GM23338 (cell line): ENCODE measurements around the gene PLPP2. TPM values are rescaled to one million over a fixed set of nuclear protein-coding genes. Genes with fewer than 3 reads are reported as not detected.

Source experiments
- ATAC-seq: fragments of 200-7000 bp; cut with Tn5 transposase; 3 replicates; pipeline ENCODE4 v1.9.1; 2020
- DNase-seq: peaks from one replicate; pipeline ENCODE4 v3.0.0-alpha.2; 2015; ENCODE audit warnings: low spot score
- H2AFZ ChIP-seq: fragments of 200-600 bp; sonication (generic); 2 replicates; pipeline ENCODE4 v1.8.0; 2016; ENCODE audit warnings: antibody characterized with exemption, mild to moderate bottlenecking, moderate library complexity
- H3F3A ChIP-seq: fragments of 200-600 bp; sonication (generic); replicated peaks from 2 replicates; pipeline ENCODE4 v1.8.0; 2017; ENCODE audit warnings: antibody characterized with exemption, mixed run types, low read depth
- H3K27ac ChIP-seq: fragments of 200-600 bp; sonication (generic); 2 replicates; pipeline ENCODE4 v1.6.1; 2016; ENCODE audit warnings: low read depth
- H3K27me3 ChIP-seq: fragments of 200-600 bp; sonication (generic); 2 replicates; pipeline ENCODE4 v1.8.0; 2016; ENCODE audit warnings: mild to moderate bottlenecking, mixed run types, moderate library complexity; ENCODE audit not compliant: insufficient read depth
- H3K36me3 ChIP-seq: fragments of 200-600 bp; sonication (generic); 2 replicates; pipeline ENCODE4 v1.8.0; 2016; ENCODE audit warnings: mild to moderate bottlenecking; ENCODE audit not compliant: insufficient read depth
- H3K4me1 ChIP-seq: fragments of 200-600 bp; sonication (generic); 2 replicates; pipeline ENCODE4 v1.8.0; 2016; ENCODE audit warnings: mild to moderate bottlenecking, moderate library complexity; ENCODE audit not compliant: insufficient read depth
- H3K4me2 ChIP-seq: fragments of 200-600 bp; sonication (generic); 2 replicates; pipeline ENCODE4 v1.7.1; 2017; ENCODE audit warnings: mixed run types
- H3K4me3 ChIP-seq: fragments of 200-600 bp; sonication (generic); 2 replicates; pipeline ENCODE4 v1.6.1; 2016; ENCODE audit warnings: mixed run types
- H3K79me2 ChIP-seq: fragments of 200-600 bp; sonication (generic); replicated peaks from 2 replicates; pipeline ENCODE4 v1.8.0; 2017; ENCODE audit warnings: mild to moderate bottlenecking; ENCODE audit not compliant: insufficient read depth
- H3K9me2 ChIP-seq: fragments of 200-600 bp; sonication (generic); 2 replicates; pipeline ENCODE4 v1.8.0; 2017; ENCODE audit not compliant: insufficient read depth
- H4K20me1 ChIP-seq: fragments of 200-600 bp; sonication (generic); replicated peaks from 2 replicates; pipeline ENCODE4 v1.8.0; 2017; ENCODE audit warnings: mild to moderate bottlenecking; ENCODE audit not compliant: insufficient read depth
- H3K27ac Mint-ChIP-seq: 2 replicates; pipeline ENCODE4 v1.8.0; 2020; ENCODE audit warnings: inconsistent platforms, mild to moderate bottlenecking, moderate library complexity, mixed read lengths
- H3K27me3 Mint-ChIP-seq: 3 replicates; pipeline ENCODE4 v1.8.0; 2022; ENCODE audit warnings: low read depth, mild to moderate bottlenecking, moderate library complexity, mixed read lengths, inconsistent platforms; ENCODE audit not compliant: insufficient read depth, poor library complexity
- H3K36me3 Mint-ChIP-seq: 3 replicates; pipeline ENCODE4 v1.8.0; 2021; ENCODE audit warnings: low read depth, mild to moderate bottlenecking, inconsistent platforms, moderate library complexity, mixed read lengths
- H3K4me1 Mint-ChIP-seq: 3 replicates; pipeline ENCODE4 v1.8.0; 2020; ENCODE audit warnings: mild to moderate bottlenecking, inconsistent platforms, mixed read lengths
- H3K4me3 Mint-ChIP-seq: 3 replicates; pipeline ENCODE4 v1.8.0; 2021; ENCODE audit warnings: moderate library complexity, mild to moderate bottlenecking, inconsistent platforms, mixed read lengths
- H3K9me3 Mint-ChIP-seq: 3 replicates; pipeline ENCODE4 v1.8.0; 2020; ENCODE audit warnings: moderate library complexity, mild to moderate bottlenecking, inconsistent platforms, mixed read lengths
- CREB1 ChIP-seq: fragments of 250-450 bp; sonication (Bioruptor Pico); IDR thresholded peaks from 2 replicates; pipeline ENCODE4 v1.5.0; 2020; ENCODE audit warnings: low read depth, mild to moderate bottlenecking, moderate library complexity
- EZH2 ChIP-seq: fragments of 200-600 bp; sonication (generic); IDR thresholded peaks from one replicate; pipeline ENCODE4 v1.8.0; 2017; ENCODE audit warnings: antibody characterized with exemption, mild to moderate bottlenecking, low read depth; ENCODE audit not compliant: unreplicated experiment
- EZH2phosphoT487 ChIP-seq: fragments of 200-600 bp; sonication (generic); IDR thresholded peaks from one replicate; pipeline ENCODE4 v1.8.1; 2018; ENCODE audit warnings: antibody characterized with exemption; ENCODE audit not compliant: unreplicated experiment
- JUNB ChIP-seq: IDR thresholded peaks from one replicate; pipeline ENCODE4 v1.6.1; 2016; ENCODE audit warnings: antibody characterized with exemption; ENCODE audit not compliant: unreplicated experiment
- NANOG ChIP-seq: IDR thresholded peaks from 2 replicates; pipeline ENCODE4 v1.6.1; 2016; ENCODE audit warnings: antibody characterized with exemption, borderline replicate concordance
- POLR2AphosphoS5 ChIP-seq: IDR thresholded peaks from 2 replicates; pipeline ENCODE4 v1.6.1; 2016; ENCODE audit warnings: antibody characterized with exemption, low read depth
- ZNF114 ChIP-seq: fragments of 250-450 bp; sonication (Bioruptor Pico); IDR thresholded peaks from 2 replicates; pipeline ENCODE4 v1.5.0; 2020; ENCODE audit warnings: mild to moderate bottlenecking, moderate library complexity
- ZNF331 ChIP-seq: fragments of 250-450 bp; sonication (Bioruptor Pico); IDR thresholded peaks from 2 replicates; pipeline ENCODE4 v1.5.0; 2020; ENCODE audit warnings: low read depth, mild to moderate bottlenecking, moderate library complexity
- polyA plus RNA-seq: library from polyadenylated mRNA; unstranded; fragments of >200 nt; fragmentation: Nextera tagmentation; extraction: Ambion mirVana; gene quantifications from 2 replicates; pipeline ENCODE4 v1.2.1, GENCODE V29; 2016
- total RNA-seq: library from RNA; depleted of rRNA; stranded (reverse); fragments of >200 nt; shearing (Covaris generic); gene quantifications from 2 replicates; pipeline ENCODE4 v1.2.3, GENCODE V29; 2014
- TF ChIP-seq, protein P1 (sequence below), 2 experiments: fragments of 200-600 bp in 1 of 2; sonication (generic) in 1 of 2; conservative IDR thresholded peaks; 2 replicates each; pipeline versions ENCODE4 v1.5.1 to v1.6.1; 2016 to 2017; ENCODE audit warnings: antibody characterized with exemption in 2 of 2, low read depth in 2 of 2, mild to moderate bottlenecking in 2 of 2, moderate library complexity in 1 of 2
- TF ChIP-seq, protein P2 (sequence below): IDR thresholded peaks from one replicate; pipeline ENCODE4 v1.6.1; 2018; ENCODE audit warnings: antibody characterized with exemption; ENCODE audit not compliant: unreplicated experiment
- TF ChIP-seq, protein P3 (sequence below): fragments of 250-450 bp; sonication (Bioruptor Pico); IDR thresholded peaks from 2 replicates; pipeline ENCODE4 v1.5.0; 2020; ENCODE audit warnings: mild to moderate bottlenecking, moderate library complexity

The PLPP2 gene
- total and polyA plus RNA-seq, 2 experiments from 2014 or later = 58.3 to 82.6 TPM

DNA sequence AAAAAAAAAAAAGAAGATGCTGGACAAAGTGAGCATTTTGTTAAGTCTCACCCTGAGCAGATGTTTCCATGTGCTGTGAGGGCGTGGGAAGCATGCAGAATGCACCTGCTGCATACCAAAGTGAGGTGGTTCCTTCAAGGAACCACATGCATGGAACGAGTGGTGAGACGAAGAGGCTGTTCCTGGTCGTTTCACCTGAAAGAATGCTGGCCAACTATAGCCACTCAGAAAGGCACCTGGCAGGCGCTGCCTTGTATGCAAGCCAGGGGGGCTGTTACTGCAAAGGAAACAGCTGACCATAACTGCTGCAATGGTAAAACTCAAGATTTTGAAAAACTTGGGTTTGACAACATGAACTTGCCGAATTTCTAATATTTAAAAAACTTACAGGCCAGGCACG, 38.7 kb upstream of the PLPP2 start (continued):
- no peak for TF ChIP-seq ZNF114 (CRISPR knock-in tag)
- TF ChIP-seq POLR2AphosphoS5 = no peak
- TF ChIP-seq EZH2 = no peak
- TF ChIP-seq, protein P1, sequence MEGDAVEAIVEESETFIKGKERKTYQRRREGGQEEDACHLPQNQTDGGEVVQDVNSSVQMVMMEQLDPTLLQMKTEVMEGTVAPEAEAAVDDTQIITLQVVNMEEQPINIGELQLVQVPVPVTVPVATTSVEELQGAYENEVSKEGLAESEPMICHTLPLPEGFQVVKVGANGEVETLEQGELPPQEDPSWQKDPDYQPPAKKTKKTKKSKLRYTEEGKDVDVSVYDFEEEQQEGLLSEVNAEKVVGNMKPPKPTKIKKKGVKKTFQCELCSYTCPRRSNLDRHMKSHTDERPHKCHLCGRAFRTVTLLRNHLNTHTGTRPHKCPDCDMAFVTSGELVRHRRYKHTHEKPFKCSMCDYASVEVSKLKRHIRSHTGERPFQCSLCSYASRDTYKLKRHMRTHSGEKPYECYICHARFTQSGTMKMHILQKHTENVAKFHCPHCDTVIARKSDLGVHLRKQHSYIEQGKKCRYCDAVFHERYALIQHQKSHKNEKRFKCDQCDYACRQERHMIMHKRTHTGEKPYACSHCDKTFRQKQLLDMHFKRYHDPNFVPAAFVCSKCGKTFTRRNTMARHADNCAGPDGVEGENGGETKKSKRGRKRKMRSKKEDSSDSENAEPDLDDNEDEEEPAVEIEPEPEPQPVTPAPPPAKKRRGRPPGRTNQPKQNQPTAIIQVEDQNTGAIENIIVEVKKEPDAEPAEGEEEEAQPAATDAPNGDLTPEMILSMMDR (conservative IDR thresholded peaks at IDR 0.05; ENCODE audit: low read depth in 2 of 2) = no peak
- TF ChIP-seq, protein P2, sequence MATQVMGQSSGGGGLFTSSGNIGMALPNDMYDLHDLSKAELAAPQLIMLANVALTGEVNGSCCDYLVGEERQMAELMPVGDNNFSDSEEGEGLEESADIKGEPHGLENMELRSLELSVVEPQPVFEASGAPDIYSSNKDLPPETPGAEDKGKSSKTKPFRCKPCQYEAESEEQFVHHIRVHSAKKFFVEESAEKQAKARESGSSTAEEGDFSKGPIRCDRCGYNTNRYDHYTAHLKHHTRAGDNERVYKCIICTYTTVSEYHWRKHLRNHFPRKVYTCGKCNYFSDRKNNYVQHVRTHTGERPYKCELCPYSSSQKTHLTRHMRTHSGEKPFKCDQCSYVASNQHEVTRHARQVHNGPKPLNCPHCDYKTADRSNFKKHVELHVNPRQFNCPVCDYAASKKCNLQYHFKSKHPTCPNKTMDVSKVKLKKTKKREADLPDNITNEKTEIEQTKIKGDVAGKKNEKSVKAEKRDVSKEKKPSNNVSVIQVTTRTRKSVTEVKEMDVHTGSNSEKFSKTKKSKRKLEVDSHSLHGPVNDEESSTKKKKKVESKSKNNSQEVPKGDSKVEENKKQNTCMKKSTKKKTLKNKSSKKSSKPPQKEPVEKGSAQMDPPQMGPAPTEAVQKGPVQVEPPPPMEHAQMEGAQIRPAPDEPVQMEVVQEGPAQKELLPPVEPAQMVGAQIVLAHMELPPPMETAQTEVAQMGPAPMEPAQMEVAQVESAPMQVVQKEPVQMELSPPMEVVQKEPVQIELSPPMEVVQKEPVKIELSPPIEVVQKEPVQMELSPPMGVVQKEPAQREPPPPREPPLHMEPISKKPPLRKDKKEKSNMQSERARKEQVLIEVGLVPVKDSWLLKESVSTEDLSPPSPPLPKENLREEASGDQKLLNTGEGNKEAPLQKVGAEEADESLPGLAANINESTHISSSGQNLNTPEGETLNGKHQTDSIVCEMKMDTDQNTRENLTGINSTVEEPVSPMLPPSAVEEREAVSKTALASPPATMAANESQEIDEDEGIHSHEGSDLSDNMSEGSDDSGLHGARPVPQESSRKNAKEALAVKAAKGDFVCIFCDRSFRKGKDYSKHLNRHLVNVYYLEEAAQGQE = no peak
- no peak for TF ChIP-seq ZNF331 (CRISPR knock-in tag)

DNA sequence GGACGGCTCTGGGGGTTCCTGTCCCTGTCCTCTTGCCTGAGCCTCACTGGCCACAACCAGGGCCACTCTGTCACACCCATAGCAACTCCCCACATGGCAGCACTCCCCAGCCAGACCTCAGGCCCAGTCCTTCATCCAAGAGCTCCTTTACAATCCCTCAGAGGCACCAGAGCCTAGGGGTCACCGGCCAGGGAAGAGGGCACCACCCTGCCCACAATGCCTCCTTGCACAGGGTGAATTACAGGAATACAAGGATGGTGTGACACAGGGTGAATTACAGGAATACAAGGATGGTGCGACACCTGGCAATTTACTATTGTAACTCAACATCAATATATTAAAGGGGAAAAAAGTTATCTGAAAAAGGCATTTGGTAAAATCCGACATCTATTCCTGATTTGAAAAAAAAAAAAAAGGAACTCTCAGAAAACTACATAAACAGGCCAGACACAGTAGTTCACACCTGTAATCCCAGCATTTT, 36.9 kb upstream of the PLPP2 start:
- Histone ChIP-seq H3F3A (no peaks in the 10 kb centered on the region), H2AFZ (no peak overlapping the region), H3K4me2 (no peak overlapping the region), H3K4me1 (no peaks in the 10 kb centered on the region), H3K27me3 (no peaks in the 10 kb centered on the region), H3K36me3 (peaks cover 18% of the 10 kb centered on the region), H3K27ac (no peak overlapping the region), H3K4me3 (no peak overlapping the region), H4K20me1 (peaks cover 12% of the 10 kb centered on the region), H3K79me2 (peaks cover 48% of the 10 kb centered on the region), H3K9me2 (no peaks in the 10 kb centered on the region)
- no peaks in the 10 kb centered on the region for H3K27me3 Mint-ChIP-seq
- peaks cover 65% of the 10 kb centered on the region for H3K36me3 Mint-ChIP-seq
- no peak overlapping the region for H3K27ac Mint-ChIP-seq
- no peak for DNase-seq
- peaks cover 12% of the 10 kb centered on the region for H3K9me3 Mint-ChIP-seq
- H3K4me1 Mint-ChIP-seq = no peaks in the 10 kb centered on the region
- no peak overlapping the region for H3K4me3 Mint-ChIP-seq
- ATAC-seq = no peak
- TF ChIP-seq NANOG = no peak
- no peak for TF ChIP-seq CREB1 (CRISPR knock-in tag)
- no peak for TF ChIP-seq JUNB
- TF ChIP-seq EZH2 = no peak
- no peak for TF ChIP-seq ZNF114 (CRISPR knock-in tag)
- TF ChIP-seq EZH2phosphoT487 = no peak
- TF ChIP-seq, protein P3, sequence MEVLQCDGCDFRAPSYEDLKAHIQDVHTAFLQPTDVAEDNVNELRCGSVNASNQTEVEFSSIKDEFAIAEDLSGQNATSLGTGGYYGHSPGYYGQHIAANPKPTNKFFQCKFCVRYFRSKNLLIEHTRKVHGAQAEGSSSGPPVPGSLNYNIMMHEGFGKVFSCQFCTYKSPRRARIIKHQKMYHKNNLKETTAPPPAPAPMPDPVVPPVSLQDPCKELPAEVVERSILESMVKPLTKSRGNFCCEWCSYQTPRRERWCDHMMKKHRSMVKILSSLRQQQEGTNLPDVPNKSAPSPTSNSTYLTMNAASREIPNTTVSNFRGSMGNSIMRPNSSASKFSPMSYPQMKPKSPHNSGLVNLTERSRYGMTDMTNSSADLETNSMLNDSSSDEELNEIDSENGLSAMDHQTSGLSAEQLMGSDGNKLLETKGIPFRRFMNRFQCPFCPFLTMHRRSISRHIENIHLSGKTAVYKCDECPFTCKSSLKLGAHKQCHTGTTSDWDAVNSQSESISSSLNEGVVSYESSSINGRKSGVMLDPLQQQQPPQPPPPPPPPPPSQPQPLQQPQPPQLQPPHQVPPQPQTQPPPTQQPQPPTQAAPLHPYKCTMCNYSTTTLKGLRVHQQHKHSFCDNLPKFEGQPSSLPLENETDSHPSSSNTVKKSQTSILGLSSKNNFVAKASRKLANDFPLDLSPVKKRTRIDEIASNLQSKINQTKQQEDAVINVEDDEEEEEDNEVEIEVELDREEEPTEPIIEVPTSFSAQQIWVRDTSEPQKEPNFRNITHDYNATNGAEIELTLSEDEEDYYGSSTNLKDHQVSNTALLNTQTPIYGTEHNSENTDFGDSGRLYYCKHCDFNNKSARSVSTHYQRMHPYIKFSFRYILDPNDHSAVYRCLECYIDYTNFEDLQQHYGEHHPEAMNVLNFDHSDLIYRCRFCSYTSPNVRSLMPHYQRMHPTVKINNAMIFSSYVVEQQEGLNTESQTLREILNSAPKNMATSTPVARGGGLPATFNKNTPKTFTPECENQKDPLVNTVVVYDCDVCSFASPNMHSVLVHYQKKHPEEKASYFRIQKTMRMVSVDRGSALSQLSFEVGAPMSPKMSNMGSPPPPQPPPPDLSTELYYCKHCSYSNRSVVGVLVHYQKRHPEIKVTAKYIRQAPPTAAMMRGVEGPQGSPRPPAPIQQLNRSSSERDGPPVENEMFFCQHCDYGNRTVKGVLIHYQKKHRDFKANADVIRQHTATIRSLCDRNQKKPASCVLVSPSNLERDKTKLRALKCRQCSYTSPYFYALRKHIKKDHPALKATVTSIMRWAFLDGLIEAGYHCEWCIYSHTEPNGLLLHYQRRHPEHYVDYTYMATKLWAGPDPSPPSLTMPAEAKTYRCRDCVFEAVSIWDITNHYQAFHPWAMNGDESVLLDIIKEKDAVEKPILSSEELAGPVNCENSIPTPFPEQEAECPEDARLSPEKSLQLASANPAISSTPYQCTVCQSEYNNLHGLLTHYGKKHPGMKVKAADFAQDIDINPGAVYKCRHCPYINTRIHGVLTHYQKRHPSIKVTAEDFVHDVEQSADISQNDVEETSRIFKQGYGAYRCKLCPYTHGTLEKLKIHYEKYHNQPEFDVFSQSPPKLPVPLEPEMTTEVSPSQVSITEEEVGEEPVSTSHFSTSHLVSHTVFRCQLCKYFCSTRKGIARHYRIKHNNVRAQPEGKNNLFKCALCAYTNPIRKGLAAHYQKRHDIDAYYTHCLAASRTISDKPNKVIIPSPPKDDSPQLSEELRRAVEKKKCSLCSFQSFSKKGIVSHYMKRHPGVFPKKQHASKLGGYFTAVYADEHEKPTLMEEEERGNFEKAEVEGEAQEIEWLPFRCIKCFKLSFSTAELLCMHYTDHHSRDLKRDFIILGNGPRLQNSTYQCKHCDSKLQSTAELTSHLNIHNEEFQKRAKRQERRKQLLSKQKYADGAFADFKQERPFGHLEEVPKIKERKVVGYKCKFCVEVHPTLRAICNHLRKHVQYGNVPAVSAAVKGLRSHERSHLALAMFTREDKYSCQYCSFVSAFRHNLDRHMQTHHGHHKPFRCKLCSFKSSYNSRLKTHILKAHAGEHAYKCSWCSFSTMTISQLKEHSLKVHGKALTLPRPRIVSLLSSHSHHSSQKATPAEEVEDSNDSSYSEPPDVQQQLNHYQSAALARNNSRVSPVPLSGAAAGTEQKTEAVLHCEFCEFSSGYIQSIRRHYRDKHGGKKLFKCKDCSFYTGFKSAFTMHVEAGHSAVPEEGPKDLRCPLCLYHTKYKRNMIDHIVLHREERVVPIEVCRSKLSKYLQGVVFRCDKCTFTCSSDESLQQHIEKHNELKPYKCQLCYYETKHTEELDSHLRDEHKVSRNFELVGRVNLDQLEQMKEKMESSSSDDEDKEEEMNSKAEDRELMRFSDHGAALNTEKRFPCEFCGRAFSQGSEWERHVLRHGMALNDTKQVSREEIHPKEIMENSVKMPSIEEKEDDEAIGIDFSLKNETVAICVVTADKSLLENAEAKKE = no peak
- TF ChIP-seq ZNF331 (CRISPR knock-in tag) = no peak
